Measurements from ENCODE around the gene SORBS2.

Gene SORBS2

DNA sequence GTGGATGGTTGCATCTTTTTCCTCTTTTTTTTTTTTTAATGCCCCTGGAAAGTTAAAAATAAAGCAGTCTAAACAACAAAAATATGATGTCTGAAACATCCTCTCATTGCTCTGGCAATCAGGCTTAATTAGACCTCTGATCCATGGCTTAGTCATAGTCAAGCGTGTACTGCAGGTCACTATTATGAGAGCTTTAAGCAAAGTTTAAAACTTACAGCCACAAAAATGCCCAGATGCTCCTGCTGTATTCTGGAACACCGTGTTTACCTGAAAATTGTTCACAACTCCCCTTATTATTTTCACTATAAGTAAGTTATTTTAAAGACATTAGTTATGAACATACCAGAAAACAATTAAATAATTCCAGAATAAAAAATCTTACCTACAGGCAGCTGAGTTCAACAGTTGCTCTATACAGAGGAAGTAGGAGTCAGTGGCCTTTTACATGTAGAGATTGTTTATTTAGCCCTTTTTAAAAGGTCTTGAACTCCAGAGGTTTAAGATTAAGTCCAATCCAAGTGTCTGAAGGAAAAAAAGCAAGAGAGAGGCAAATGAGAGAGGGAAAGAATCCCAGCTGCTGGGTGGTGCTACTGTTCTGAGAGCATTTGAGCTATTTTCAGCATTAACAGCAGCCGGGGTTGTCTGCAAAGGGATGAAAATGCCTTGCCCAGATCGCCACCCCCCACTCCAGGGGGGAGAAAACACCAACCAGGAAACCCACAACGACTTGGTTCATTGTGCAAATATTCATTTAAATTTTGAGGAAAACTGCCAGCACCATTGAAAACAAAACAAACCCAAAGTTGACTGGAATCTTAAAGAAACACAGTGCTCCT lies 36.9 kb downstream of the SORBS2 start:
- DNase-seq: no peak
- Histone ChIP-seq H3K36me3 (ENCODE audit: control insufficient read depth, insufficient read depth, low read length) (no peaks in the 10 kb centered on the region), H3K4me3 (ENCODE audit: insufficient read depth, low read depth, low read length, poor library complexity, severe bottlenecking) (no peak overlapping the region), H3K9me3 (ENCODE audit: control insufficient read depth, low read length) (no peaks in the 10 kb centered on the region), H3K27me3 (replicated peaks; ENCODE audit: control insufficient read depth, insufficient read depth, low read length, poor library complexity, severe bottlenecking) (no peaks in the 10 kb centered on the region), H3K27ac (ENCODE audit: insufficient read depth, low read length, poor library complexity, severe bottlenecking) (no peak overlapping the region), H3K4me1 (ENCODE audit: control insufficient read depth, insufficient read depth, low read length, poor library complexity, severe bottlenecking) (no peaks in the 10 kb centered on the region)

DNA sequence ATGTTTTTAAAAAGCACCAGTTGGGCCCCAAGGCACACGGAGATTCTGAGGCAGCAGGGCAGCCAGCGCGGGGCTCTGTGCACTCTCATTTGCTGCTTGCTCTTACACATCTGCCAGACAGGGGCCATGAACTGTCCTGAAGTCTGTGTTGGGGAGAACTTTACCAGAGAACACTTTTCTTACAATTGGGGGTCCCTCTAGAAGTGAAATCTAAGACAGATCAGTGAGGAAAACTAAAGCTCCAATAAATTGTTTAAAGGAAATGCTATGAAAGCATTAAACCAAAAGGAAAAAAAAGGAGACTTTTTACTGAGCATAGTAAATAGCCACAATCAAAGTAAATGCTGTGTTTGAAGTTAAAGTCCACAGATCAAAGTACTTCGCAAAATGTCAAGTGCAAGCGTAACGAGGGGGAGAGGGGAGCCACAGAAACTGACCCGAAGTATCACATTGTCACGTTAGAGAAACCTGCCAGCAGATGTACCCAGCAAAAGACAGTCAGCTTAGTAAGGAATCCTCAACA lies 37.8 kb downstream of the SORBS2 start:
- Histone ChIP-seq H3K4me1 (ENCODE audit: control insufficient read depth, insufficient read depth, low read length, poor library complexity, severe bottlenecking) (no peaks in the 10 kb centered on the region), H3K4me3 (ENCODE audit: insufficient read depth, low read depth, low read length, poor library complexity, severe bottlenecking) (no peak overlapping the region), H3K9me3 (ENCODE audit: control insufficient read depth, low read length) (no peaks in the 10 kb centered on the region), H3K27ac (ENCODE audit: insufficient read depth, low read length, poor library complexity, severe bottlenecking) (no peak overlapping the region), H3K36me3 (ENCODE audit: control insufficient read depth, insufficient read depth, low read length) (no peaks in the 10 kb centered on the region), H3K27me3 (replicated peaks; ENCODE audit: control insufficient read depth, insufficient read depth, low read length, poor library complexity, severe bottlenecking) (no peaks in the 10 kb centered on the region)
- no peak for DNase-seq

DNA sequence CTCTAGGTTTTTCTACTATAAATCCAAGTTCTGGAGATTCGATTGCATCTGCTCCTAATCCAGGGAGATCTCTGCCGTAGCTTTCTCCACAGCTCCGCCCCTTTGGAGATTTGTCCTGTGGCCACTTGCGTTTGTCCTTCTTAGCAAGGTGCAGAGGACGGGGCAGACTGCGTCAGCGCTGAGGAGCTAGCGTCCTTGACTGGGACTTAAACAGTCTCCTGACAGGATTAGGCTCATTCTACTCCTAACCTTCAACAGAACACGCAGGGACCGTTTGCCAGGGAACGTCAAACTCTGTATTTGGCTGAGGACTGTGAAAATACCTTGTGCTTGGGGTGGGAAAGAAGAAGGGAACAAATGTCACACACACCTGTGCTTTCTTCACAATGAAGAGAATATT lies 38.6 kb downstream of the SORBS2 start:
- Histone ChIP-seq H3K27me3 (replicated peaks; ENCODE audit: control insufficient read depth, insufficient read depth, low read length, poor library complexity, severe bottlenecking) (no peaks in the 10 kb centered on the region), H3K9me3 (ENCODE audit: control insufficient read depth, low read length) (no peaks in the 10 kb centered on the region), H3K36me3 (ENCODE audit: control insufficient read depth, insufficient read depth, low read length) (no peaks in the 10 kb centered on the region), H3K27ac (ENCODE audit: insufficient read depth, low read length, poor library complexity, severe bottlenecking) (no peak overlapping the region), H3K4me1 (ENCODE audit: control insufficient read depth, insufficient read depth, low read length, poor library complexity, severe bottlenecking) (no peaks in the 10 kb centered on the region), H3K4me3 (ENCODE audit: insufficient read depth, low read depth, low read length, poor library complexity, severe bottlenecking) (no peak overlapping the region)
- DNase-seq: no peak

DNA sequence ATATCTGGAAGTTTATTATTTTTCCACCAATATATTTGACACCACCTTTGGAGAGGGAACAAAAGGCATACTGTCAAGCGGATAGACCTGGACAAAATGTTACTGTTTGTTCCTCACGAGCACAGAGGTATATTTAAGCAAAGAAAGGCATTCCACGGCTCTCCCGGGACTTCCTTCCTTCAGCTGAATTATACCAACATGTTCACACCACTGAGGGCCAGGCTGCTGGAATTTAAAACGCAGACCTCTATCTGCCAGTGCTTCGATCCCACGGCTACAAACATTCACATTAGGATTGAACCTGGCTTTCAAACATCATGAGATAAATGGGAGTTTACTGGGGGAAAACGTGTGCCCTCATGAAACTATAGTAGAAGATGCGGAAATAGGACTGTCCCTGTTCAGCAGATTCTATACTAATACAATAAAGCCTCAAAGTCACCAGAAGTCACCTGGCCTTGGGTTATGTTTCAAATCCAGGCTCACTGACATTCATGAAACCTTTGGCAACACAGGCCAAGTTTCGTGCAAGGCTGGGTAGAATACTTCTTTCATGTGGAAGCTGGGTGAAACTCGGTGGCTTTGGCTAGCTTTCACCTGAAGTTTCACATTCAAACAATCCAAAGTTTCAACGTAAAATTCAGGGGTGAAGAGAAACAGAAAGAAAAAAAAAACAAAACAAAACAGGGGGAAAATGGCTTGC lies 39.5 kb downstream of the SORBS2 start:
- Histone ChIP-seq H3K4me3 (ENCODE audit: insufficient read depth, low read depth, low read length, poor library complexity, severe bottlenecking) (no peak overlapping the region), H3K27ac (ENCODE audit: insufficient read depth, low read length, poor library complexity, severe bottlenecking) (no peak overlapping the region), H3K36me3 (ENCODE audit: control insufficient read depth, insufficient read depth, low read length) (no peaks in the 10 kb centered on the region), H3K27me3 (replicated peaks; ENCODE audit: control insufficient read depth, insufficient read depth, low read length, poor library complexity, severe bottlenecking) (no peaks in the 10 kb centered on the region), H3K9me3 (ENCODE audit: control insufficient read depth, low read length) (no peaks in the 10 kb centered on the region), H3K4me1 (ENCODE audit: control insufficient read depth, insufficient read depth, low read length, poor library complexity, severe bottlenecking) (no peaks in the 10 kb centered on the region)
- no peak for DNase-seq

DNA sequence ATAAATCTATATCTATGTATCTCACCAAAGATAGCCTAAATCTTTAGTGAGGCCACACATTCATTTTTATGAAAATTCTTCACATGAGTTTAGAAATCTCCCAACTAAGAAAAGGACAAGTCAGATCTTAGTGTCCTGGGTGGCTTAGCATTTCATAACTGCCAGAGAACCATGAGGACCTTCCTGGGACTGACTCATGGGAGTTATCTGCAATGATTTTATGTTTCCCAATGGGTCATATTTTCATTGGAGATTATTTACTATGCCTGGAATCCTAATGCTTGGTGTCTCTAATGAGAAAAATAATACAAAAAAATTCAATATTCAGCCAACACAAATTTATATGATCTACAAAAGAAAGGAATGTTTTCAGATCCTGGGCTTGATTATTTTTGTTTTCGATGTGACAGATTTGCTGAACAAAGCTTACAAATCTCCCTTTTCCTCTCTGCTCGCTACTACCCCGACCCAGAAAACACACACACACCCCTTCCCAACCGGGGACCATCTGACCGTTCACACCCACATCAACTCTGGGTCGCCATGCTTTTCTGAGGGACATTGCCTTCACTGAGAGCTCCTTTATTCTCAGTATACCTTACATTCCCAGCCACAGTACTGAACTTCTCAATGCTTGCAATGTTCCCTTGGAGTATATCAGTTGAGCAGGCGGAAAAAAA lies 40.1 kb downstream of the SORBS2 start:
- Histone ChIP-seq H3K27ac (ENCODE audit: insufficient read depth, low read length, poor library complexity, severe bottlenecking) (no peak overlapping the region), H3K4me3 (ENCODE audit: insufficient read depth, low read depth, low read length, poor library complexity, severe bottlenecking) (no peak overlapping the region), H3K27me3 (replicated peaks; ENCODE audit: control insufficient read depth, insufficient read depth, low read length, poor library complexity, severe bottlenecking) (no peaks in the 10 kb centered on the region), H3K4me1 (ENCODE audit: control insufficient read depth, insufficient read depth, low read length, poor library complexity, severe bottlenecking) (no peaks in the 10 kb centered on the region), H3K36me3 (ENCODE audit: control insufficient read depth, insufficient read depth, low read length) (no peaks in the 10 kb centered on the region), H3K9me3 (ENCODE audit: control insufficient read depth, low read length) (no peaks in the 10 kb centered on the region)
- DNase-seq: no peak

DNA sequence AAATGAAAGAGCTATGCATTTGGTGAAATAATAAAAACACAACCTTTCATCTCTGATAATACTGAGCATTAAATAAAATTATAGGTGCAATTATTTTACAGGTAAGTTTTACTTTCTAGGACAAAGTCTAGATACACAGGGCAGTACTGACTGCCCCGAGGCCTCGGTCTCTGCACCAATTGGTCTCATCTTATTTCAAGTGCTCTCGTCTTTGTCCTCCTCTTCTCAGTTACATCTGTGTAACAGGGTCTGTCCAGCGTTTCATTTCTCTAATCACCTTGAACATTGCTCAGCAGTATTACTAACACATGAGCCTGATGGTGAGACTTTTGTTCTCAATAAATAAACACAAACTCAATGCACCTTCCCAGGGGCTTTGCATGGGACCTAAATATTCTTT lies 44.5 kb downstream of the SORBS2 start:
- Histone ChIP-seq H3K27ac (ENCODE audit: insufficient read depth, low read length, poor library complexity, severe bottlenecking) (no peak overlapping the region), H3K36me3 (ENCODE audit: control insufficient read depth, insufficient read depth, low read length) (no peaks in the 10 kb centered on the region), H3K27me3 (replicated peaks; ENCODE audit: control insufficient read depth, insufficient read depth, low read length, poor library complexity, severe bottlenecking) (no peaks in the 10 kb centered on the region), H3K9me3 (ENCODE audit: control insufficient read depth, low read length) (no peaks in the 10 kb centered on the region), H3K4me3 (ENCODE audit: insufficient read depth, low read depth, low read length, poor library complexity, severe bottlenecking) (no peak overlapping the region), H3K4me1 (ENCODE audit: control insufficient read depth, insufficient read depth, low read length, poor library complexity, severe bottlenecking) (no peaks in the 10 kb centered on the region)
- no peak for DNase-seq

DNA sequence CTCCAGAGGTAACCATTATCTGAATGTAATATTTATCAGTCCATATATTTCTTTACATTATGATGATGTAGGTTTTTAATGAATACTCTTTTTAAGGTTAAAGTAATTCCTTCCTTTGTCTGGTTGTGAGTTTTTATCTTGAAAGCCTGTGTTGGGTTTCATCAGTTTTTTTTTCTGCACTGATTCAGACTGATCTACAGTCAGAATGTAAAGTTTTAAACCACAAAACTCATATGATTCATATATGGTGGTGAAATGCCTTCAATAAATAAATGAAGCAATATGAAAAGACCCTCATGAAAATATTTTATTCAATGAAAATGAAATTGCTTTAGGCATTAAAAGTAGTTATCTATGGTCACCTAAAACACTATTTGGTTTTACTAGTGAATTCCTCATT lies 47.1 kb downstream of the SORBS2 start:
- H3K36me3 ChIP-seq (ENCODE audit: control insufficient read depth, insufficient read depth, low read length): no peaks in the 10 kb centered on the region
- no peak overlapping the region for H3K4me3 ChIP-seq (ENCODE audit: insufficient read depth, low read depth, low read length, poor library complexity, severe bottlenecking)
- H3K27me3 ChIP-seq (replicated peaks; ENCODE audit: control insufficient read depth, insufficient read depth, low read length, poor library complexity, severe bottlenecking): no peaks in the 10 kb centered on the region
- H3K9me3 ChIP-seq (ENCODE audit: control insufficient read depth, low read length): no peaks in the 10 kb centered on the region
- H3K4me1 ChIP-seq (ENCODE audit: control insufficient read depth, insufficient read depth, low read length, poor library complexity, severe bottlenecking): no peaks in the 10 kb centered on the region
- DNase-seq: no peak
- H3K27ac ChIP-seq (ENCODE audit: insufficient read depth, low read length, poor library complexity, severe bottlenecking): no peak overlapping the region

DNA sequence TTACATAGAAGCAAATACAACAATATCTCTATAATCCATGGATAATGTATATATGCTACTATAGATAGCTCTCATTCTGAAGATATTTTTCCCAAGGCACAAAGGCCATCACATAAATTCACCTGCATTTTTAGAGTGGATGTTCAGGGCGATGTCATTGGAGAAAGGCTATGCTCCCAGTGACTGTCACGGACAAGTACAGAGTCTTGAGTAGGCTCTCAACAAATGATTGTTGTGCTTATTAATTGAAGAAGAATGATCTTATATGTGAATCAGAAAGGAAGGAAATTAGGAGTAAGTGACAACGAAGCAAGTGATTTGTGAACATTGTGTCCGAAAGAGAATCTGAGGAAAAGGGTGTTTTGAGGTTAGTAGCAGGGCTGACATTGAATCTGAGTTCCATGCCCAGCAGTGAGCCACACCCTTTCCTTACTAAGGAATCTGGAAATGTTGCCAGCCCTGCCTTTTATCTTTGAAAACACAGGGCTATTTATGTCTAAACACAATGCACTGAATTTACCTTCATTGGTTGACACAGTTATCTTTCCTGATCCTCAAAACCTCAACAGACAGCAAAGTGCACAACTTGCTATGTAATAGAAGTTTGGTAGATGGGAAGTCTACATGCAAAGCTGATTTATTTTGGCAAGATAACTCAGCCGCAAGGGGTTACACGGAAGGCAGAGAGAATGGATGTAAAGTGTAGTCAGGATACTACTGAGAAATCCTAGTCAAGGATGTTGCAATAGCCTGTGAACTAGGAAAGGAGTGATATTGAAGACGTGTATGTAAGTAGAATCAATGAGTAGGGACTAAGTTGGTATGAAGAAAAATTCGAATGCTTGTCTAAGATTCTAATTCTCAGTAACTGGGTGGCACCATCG lies 50.4 kb downstream of the SORBS2 start:
- Histone ChIP-seq H3K27ac (ENCODE audit: insufficient read depth, low read length, poor library complexity, severe bottlenecking) (no peak overlapping the region), H3K4me1 (ENCODE audit: control insufficient read depth, insufficient read depth, low read length, poor library complexity, severe bottlenecking) (no peaks in the 10 kb centered on the region), H3K9me3 (ENCODE audit: control insufficient read depth, low read length) (no peaks in the 10 kb centered on the region), H3K27me3 (replicated peaks; ENCODE audit: control insufficient read depth, insufficient read depth, low read length, poor library complexity, severe bottlenecking) (no peaks in the 10 kb centered on the region), H3K36me3 (ENCODE audit: control insufficient read depth, insufficient read depth, low read length) (no peaks in the 10 kb centered on the region), H3K4me3 (ENCODE audit: insufficient read depth, low read depth, low read length, poor library complexity, severe bottlenecking) (no peak overlapping the region)
- no peak for DNase-seq

DNA sequence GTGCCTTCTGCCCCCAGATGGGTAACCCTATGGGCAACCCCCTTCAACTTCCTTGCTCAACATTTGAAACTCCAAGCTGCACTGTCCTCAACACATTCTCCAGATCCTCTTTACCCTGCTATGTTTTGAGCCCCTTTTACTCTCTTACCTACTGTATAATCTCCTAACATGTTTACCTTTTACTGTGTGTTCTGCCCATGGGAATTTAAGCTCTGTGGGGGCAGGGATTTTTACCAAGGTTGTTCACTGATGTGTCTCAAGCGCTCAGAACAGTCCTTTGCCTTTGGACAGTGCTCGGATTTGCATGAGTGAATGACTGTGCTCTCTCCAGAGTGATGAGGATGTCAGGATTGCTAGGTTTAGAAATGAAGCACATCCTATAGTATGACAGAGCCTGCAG lies 53.2 kb downstream of the SORBS2 start:
- H3K27ac ChIP-seq (ENCODE audit: insufficient read depth, low read length, poor library complexity, severe bottlenecking): no peak overlapping the region
- DNase-seq: no peak

More for the DNA sequence above, 53.2 kb downstream of the SORBS2 start:
- H3K9me3 ChIP-seq (ENCODE audit: control insufficient read depth, low read length): no peaks in the 10 kb centered on the region
- no peaks in the 10 kb centered on the region for H3K36me3 ChIP-seq (ENCODE audit: control insufficient read depth, insufficient read depth, low read length)
- H3K4me1 ChIP-seq (ENCODE audit: control insufficient read depth, insufficient read depth, low read length, poor library complexity, severe bottlenecking): no peaks in the 10 kb centered on the region
- no peaks in the 10 kb centered on the region for H3K27me3 ChIP-seq (replicated peaks; ENCODE audit: control insufficient read depth, insufficient read depth, low read length, poor library complexity, severe bottlenecking)
- no peak overlapping the region for H3K4me3 ChIP-seq (ENCODE audit: insufficient read depth, low read depth, low read length, poor library complexity, severe bottlenecking)
